SK-N-SH (cell line): ENCODE data around the gene CFAP58. TPM values are rescaled to one million over a fixed set of nuclear protein-coding genes. Genes with fewer than 3 reads are reported as not detected.

Source experiments
- CTCF ChIA-PET: fragments of 300-600, 350-600 bp; formaldehyde crosslinking; extraction: SDS; loops from one replicate; lab custom pipeline; 2021; lab: Yijun Ruan, JAX
- POLR2A ChIA-PET: fragments of 350-600 bp; sonication (Branson Sonifier 250); formaldehyde crosslinking; extraction: SDS; loops from one replicate; lab custom pipeline; 2020; ENCODE audit warnings: antibody characterized with exemption, inconsistent platforms; lab: Yijun Ruan, JAX
- DNase-seq: peaks from one replicate; pipeline ENCODE4 v3.0.0; 2012
- H2AFZ ChIP-seq: fragments of 200-600 bp; sonication (generic); 2 replicates; pipeline ENCODE4 v1.8.1; 2016; ENCODE audit warnings: antibody characterized with exemption, mild to moderate bottlenecking, low read depth
- H3F3A ChIP-seq: fragments of 200-600 bp; sonication (generic); replicated peaks from 2 replicates; pipeline ENCODE3; 2016; ENCODE audit warnings: antibody characterized with exemption, mild to moderate bottlenecking; ENCODE audit not compliant: insufficient read depth
- H3K27ac ChIP-seq, 2 experiments: fragments of 200-500 bp in 1 of 2; fragments of 200-600 bp in 1 of 2; sonication (Bioruptor generic) in 1 of 2; sonication (generic), shearing (Covaris generic) in 1 of 2; 2 replicates each; pipeline versions ENCODE4 v1.5.1 to v1.6.1; 2014 to 2016; ENCODE audit warnings: low read depth in 2 of 2, inconsistent platforms in 1 of 2, low read length in 1 of 2, mild to moderate bottlenecking in 1 of 2, mixed read lengths in 1 of 2
- H3K27me3 ChIP-seq: fragments of 200-600 bp; sonication (generic), shearing (Covaris generic); 2 replicates; pipeline ENCODE4 v1.6.1; 2016; ENCODE audit warnings: mixed run types; ENCODE audit not compliant: insufficient read depth
- H3K36me3 ChIP-seq, 2 experiments: fragments of 200-500 bp in 1 of 2; fragments of 200-600 bp in 1 of 2; sonication (Bioruptor generic) in 1 of 2; sonication (generic) in 1 of 2; replicated peaks in 1 of 2; 2 replicates each; pipeline versions ENCODE3 to v1.5.1; 2014 to 2016; ENCODE audit warnings: low read length in 1 of 2, mild to moderate bottlenecking in 1 of 2; ENCODE audit not compliant: insufficient read depth in 2 of 2, control insufficient read depth in 1 of 2
- H3K4me1 ChIP-seq, 2 experiments: fragments of 200-500 bp in 1 of 2; fragments of 200-600 bp in 1 of 2; sonication (Bioruptor generic) in 1 of 2; sonication (generic), shearing (Covaris generic) in 1 of 2; 2 replicates each; pipeline versions ENCODE4 v1.5.1 to v1.6.1; 2014 to 2016; ENCODE audit warnings: low read depth in 1 of 2, low read length in 1 of 2, mixed run types in 1 of 2; ENCODE audit not compliant: insufficient read depth in 2 of 2, control insufficient read depth in 1 of 2
- H3K4me2 ChIP-seq: fragments of 200-600 bp; sonication (generic), shearing (Covaris generic); 2 replicates; pipeline ENCODE4 v1.6.1; 2017; ENCODE audit warnings: mixed run types
- H3K4me3 ChIP-seq, 2 experiments: fragments of 200-500 bp in 1 of 2; fragments of 200-600 bp in 1 of 2; sonication (Bioruptor generic) in 1 of 2; sonication (generic), shearing (Covaris generic) in 1 of 2; 2 replicates each; pipeline versions ENCODE4 v1.5.1 to v1.8.1; 2014 to 2016; ENCODE audit warnings: low read depth in 2 of 2, inconsistent platforms in 1 of 2, low read length in 1 of 2, mild to moderate bottlenecking in 1 of 2, mixed read lengths in 1 of 2, moderate library complexity in 1 of 2
- H3K79me2 ChIP-seq: fragments of 200-600 bp; sonication (generic); 2 replicates; pipeline ENCODE4 v1.8.1; 2017; ENCODE audit warnings: mild to moderate bottlenecking; ENCODE audit not compliant: insufficient read depth
- H3K9ac ChIP-seq: fragments of 200-600 bp; sonication (generic); 2 replicates; pipeline ENCODE4 v1.6.1; 2017; ENCODE audit warnings: mixed run types
- H3K9me2 ChIP-seq: fragments of 200-600 bp; sonication (generic); 2 replicates; pipeline ENCODE4 v1.6.1; 2017; ENCODE audit warnings: mixed run types
- H3K9me3 ChIP-seq: fragments of 200-600 bp; sonication (generic); 2 replicates; pipeline ENCODE4 v1.6.1; 2017; ENCODE audit warnings: mixed run types, mild to moderate bottlenecking, moderate library complexity
- H4K20me1 ChIP-seq: fragments of 200-600 bp; sonication (generic); 2 replicates; pipeline ENCODE4 v1.6.1; 2017; ENCODE audit warnings: mild to moderate bottlenecking, mixed run types; ENCODE audit not compliant: insufficient read depth
- EP300 ChIP-seq, 2 experiments: IDR thresholded peaks; 2 replicates each; pipeline versions ENCODE4 v1.4.0 to v1.6.1; 2012; ENCODE audit warnings: borderline replicate concordance in 1 of 2, low read depth in 1 of 2, low read length in 1 of 2
- FOXJ3 ChIP-seq: sonication (generic); formaldehyde crosslinking; IDR thresholded peaks from 2 replicates; pipeline ENCODE4 v1.5.1; 2020; ENCODE audit warnings: mild to moderate bottlenecking, missing genetic modification reagents
- FOXM1 ChIP-seq: IDR thresholded peaks from 2 replicates; pipeline ENCODE4 v1.4.0; 2012; ENCODE audit warnings: low read depth, mild to moderate bottlenecking
- JUND ChIP-seq: IDR thresholded peaks from 2 replicates; pipeline ENCODE4 v1.4.0; 2012
- MEF2A ChIP-seq: IDR thresholded peaks from 2 replicates; pipeline ENCODE4 v1.4.0; 2012; ENCODE audit warnings: low read depth, borderline replicate concordance
- MXI1 ChIP-seq: IDR thresholded peaks from 2 replicates; pipeline ENCODE4 v1.6.1; 2012; ENCODE audit warnings: mild to moderate bottlenecking, low read depth, low read length, improper control_type of control experiment
- NFIC ChIP-seq: IDR thresholded peaks from 2 replicates; pipeline ENCODE4 v1.4.0; 2012; ENCODE audit warnings: borderline replicate concordance
- RFX5 ChIP-seq: IDR thresholded peaks from 2 replicates; pipeline ENCODE4 v1.6.1; 2012; ENCODE audit warnings: mild to moderate bottlenecking, improper control_type of control experiment, low read length
- SMC3 ChIP-seq: IDR thresholded peaks from 2 replicates; pipeline ENCODE4 v1.6.1; 2012; ENCODE audit warnings: low read depth, low read length, improper control_type of control experiment
- TEAD4 ChIP-seq: IDR thresholded peaks from 2 replicates; pipeline ENCODE4 v1.4.0; 2012; ENCODE audit warnings: mild to moderate bottlenecking, borderline replicate concordance; ENCODE audit not compliant: insufficient read depth
- polyA plus RNA-seq, 3 experiments: library from polyadenylated mRNA; depleted of rRNA; stranded (reverse); fragments of >200 nt; gene quantifications; 2 replicates each; pipeline ENCODE4 v1.2.3, GENCODE V29; 2012
- TF ChIP-seq, protein P1 (sequence below): fragments of 200-600 bp; sonication (generic); IDR thresholded peaks from 2 replicates; pipeline ENCODE4 v1.6.1; 2017; ENCODE audit warnings: antibody characterized with exemption, mild to moderate bottlenecking, moderate library complexity
- TF ChIP-seq, protein P2 (sequence below): IDR thresholded peaks from 2 replicates; pipeline ENCODE4 v1.4.0; 2012; ENCODE audit warnings: low read depth, borderline replicate concordance
- TF ChIP-seq, protein P3 (sequence below): IDR thresholded peaks from 2 replicates; pipeline ENCODE4 v1.4.0; 2012; ENCODE audit warnings: low read depth, borderline replicate concordance

Gene CFAP58
- polyA plus RNA-seq, 1 of the 3 experiments (the other 2 are of a cell fraction) = 0.38 TPM

DNA sequence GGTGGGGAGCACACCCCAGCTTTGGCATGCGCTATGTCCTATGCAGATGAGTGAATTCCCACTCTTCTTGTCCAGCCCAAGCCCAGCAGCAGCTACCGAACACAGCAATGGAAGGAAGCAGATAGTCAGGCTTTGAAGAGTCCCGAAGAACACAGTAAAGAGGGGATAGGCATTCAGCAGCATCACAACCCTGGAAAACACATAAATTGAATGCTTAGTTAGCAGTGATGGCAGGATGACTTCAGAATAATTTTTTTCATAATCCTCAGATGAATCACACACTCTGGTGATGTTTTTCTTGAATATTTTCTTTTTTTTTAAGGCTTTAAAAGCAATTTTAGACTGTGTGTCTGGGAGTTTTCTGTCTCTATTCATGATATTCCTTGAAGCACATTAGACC, 95.8 kb downstream of the CFAP58 start (continued):
- TF ChIP-seq, protein P1, sequence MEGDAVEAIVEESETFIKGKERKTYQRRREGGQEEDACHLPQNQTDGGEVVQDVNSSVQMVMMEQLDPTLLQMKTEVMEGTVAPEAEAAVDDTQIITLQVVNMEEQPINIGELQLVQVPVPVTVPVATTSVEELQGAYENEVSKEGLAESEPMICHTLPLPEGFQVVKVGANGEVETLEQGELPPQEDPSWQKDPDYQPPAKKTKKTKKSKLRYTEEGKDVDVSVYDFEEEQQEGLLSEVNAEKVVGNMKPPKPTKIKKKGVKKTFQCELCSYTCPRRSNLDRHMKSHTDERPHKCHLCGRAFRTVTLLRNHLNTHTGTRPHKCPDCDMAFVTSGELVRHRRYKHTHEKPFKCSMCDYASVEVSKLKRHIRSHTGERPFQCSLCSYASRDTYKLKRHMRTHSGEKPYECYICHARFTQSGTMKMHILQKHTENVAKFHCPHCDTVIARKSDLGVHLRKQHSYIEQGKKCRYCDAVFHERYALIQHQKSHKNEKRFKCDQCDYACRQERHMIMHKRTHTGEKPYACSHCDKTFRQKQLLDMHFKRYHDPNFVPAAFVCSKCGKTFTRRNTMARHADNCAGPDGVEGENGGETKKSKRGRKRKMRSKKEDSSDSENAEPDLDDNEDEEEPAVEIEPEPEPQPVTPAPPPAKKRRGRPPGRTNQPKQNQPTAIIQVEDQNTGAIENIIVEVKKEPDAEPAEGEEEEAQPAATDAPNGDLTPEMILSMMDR = no peak
- TF ChIP-seq JUND = peak; percentile 80
- no peak for TF ChIP-seq MEF2A
- peak; percentile 61; the same call in 1 of the 2 replicates for TF ChIP-seq TEAD4
- TF ChIP-seq, protein P2, sequence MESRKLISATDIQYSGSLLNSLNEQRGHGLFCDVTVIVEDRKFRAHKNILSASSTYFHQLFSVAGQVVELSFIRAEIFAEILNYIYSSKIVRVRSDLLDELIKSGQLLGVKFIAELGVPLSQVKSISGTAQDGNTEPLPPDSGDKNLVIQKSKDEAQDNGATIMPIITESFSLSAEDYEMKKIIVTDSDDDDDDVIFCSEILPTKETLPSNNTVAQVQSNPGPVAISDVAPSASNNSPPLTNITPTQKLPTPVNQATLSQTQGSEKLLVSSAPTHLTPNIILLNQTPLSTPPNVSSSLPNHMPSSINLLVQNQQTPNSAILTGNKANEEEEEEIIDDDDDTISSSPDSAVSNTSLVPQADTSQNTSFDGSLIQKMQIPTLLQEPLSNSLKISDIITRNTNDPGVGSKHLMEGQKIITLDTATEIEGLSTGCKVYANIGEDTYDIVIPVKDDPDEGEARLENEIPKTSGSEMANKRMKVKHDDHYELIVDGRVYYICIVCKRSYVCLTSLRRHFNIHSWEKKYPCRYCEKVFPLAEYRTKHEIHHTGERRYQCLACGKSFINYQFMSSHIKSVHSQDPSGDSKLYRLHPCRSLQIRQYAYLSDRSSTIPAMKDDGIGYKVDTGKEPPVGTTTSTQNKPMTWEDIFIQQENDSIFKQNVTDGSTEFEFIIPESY = no peak
- TF ChIP-seq RFX5 = no peak
- peak; percentile 10; the same call in 1 of the 2 replicates for TF ChIP-seq NFIC
- TF ChIP-seq, protein P3, sequence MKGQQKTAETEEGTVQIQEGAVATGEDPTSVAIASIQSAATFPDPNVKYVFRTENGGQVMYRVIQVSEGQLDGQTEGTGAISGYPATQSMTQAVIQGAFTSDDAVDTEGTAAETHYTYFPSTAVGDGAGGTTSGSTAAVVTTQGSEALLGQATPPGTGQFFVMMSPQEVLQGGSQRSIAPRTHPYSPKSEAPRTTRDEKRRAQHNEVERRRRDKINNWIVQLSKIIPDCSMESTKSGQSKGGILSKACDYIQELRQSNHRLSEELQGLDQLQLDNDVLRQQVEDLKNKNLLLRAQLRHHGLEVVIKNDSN = no peak
- no peak for TF ChIP-seq SMC3
- no peak for TF ChIP-seq FOXJ3 (CRISPR knock-in tag)

DNA sequence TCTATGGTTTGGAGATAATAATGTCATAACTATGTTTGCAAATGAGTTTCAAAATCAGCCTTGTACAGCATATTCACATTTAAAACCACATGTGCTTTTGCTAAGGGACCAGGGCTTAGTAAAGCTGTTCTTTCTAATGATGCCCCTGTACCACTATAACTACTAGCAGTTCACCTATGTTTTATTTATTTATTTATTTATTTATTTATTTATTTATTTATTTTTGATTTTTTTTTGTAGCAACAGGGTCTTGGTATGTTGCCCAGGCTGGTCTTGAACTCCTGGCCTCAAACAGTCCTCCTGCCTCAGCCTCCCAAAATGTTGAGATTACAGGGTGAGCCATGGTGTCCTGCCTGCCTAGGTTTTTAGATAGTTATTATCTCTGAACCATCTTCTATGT, 96.9 kb downstream of the CFAP58 start:
- DNase-seq = no peak
- POLR2A ChIA-PET = no interaction called here
- Histone ChIP-seq H3K79me2 (no peaks in the 10 kb centered on the region), H3K4me1 (peaks cover 0 to 15% of the 10 kb centered on the region in 2 experiments; a peak in 1 of 4 replicates), H3K4me3 (no peak overlapping the region), H3K27ac (peak overlapping the region in 1 of 2 experiments; percentile 62; a peak in 2 of 4 replicates), H3K9me3 (no peaks in the 10 kb centered on the region), H3K9me2 (no peaks in the 10 kb centered on the region), H3K36me3 (no peaks in the 10 kb centered on the region), H2AFZ (0 out of 2 replicates have a peak overlapping the region, but pooled peaks have one; percentile 0), H3K9ac (no peak overlapping the region), H3F3A (peaks cover 8% of the 10 kb centered on the region), H3K27me3 (no peaks in the 10 kb centered on the region), H3K4me2 (no peak overlapping the region), H4K20me1 (no peaks in the 10 kb centered on the region)
- TF ChIP-seq FOXM1 = no peak
- no peak for TF ChIP-seq MXI1
- no peak for TF ChIP-seq RFX5
- no peak for TF ChIP-seq EP300 (IDR thresholded peaks at IDR 0.05; ENCODE audit: borderline replicate concordance in 1 of 2, low read depth in 1 of 2, low read length in 1 of 2)
- CTCF ChIA-PET = interaction anchor here (1.0 kb wide), 1 partner anchor 25 kb away, joined by 3 read pairs; no protein-coding TSS in a partner anchor
